HEK293 (cell line): ENCODE data around the gene RHBDF1.

ENCODE experiments used
- CTCF ChIA-PET: fragments of 350-600 bp; formaldehyde crosslinking; extraction: SDS; loops from one replicate; lab custom pipeline; 2021; ENCODE audit warnings: antibody characterized with exemption; lab: Yijun Ruan, JAX
- POLR2A ChIA-PET: fragments of 300-600 bp; formaldehyde crosslinking; extraction: SDS; loops from one replicate; lab custom pipeline; 2020; ENCODE audit warnings: antibody characterized with exemption, inconsistent platforms; lab: Yijun Ruan, JAX
- H3K27ac ChIP-seq: fragments of 200-500 bp; sonication (Bioruptor generic); 2 replicates; pipeline ENCODE4 v1.5.1; 2014; ENCODE audit warnings: low read depth, low read length, control low read depth, inconsistent platforms; ENCODE audit errors: extremely low read depth
- H3K36me3 ChIP-seq, 2 experiments: fragments of 200-500 bp in 1 of 2; sonication (Bioruptor generic) in 1 of 2; 1 replicate in 1 of 2; 2 replicates in 1 of 2; pipeline ENCODE4 v1.5.1; 2014 to 2017; ENCODE audit warnings: inconsistent platforms in 2 of 2, low read length in 2 of 2; ENCODE audit not compliant: control insufficient read depth in 2 of 2, insufficient read depth in 1 of 2
- H3K4me1 ChIP-seq: fragments of 200-500 bp; sonication (Bioruptor generic); 2 replicates; pipeline ENCODE4 v1.5.1; 2014; ENCODE audit warnings: mild to moderate bottlenecking, low read length, inconsistent platforms; ENCODE audit not compliant: control insufficient read depth, insufficient read depth
- H3K4me3 ChIP-seq: 2 replicates; pipeline ENCODE4 v1.5.1; 2011; ENCODE audit warnings: low read depth, mild to moderate bottlenecking, control low read depth, low read length, moderate library complexity
- H3K9me3 ChIP-seq: fragments of 200-500 bp; sonication (Bioruptor generic); 2 replicates; pipeline ENCODE4 v1.5.1; 2014; ENCODE audit warnings: low read depth, low read length, inconsistent platforms; ENCODE audit not compliant: control insufficient read depth, insufficient read depth
- BCL11A ChIP-seq: fragments of 450-650 bp; formaldehyde crosslinking; IDR thresholded peaks from 2 replicates; pipeline ENCODE4 v1.5.1; 2016; ENCODE audit warnings: low read depth, missing biosample characterization, missing genetic modification characterization
- EGR2 ChIP-seq: fragments of 450-650 bp; formaldehyde crosslinking; IDR thresholded peaks from 2 replicates; pipeline ENCODE4 v1.5.1; 2016; ENCODE audit warnings: low read depth, missing biosample characterization, missing genetic modification characterization
- GLIS1 ChIP-seq: fragments of 450-650 bp; formaldehyde crosslinking; IDR thresholded peaks from 2 replicates; pipeline ENCODE4 v1.5.1; 2016; ENCODE audit warnings: missing biosample characterization, missing genetic modification characterization
- HOXD13 ChIP-seq: sonication (generic); formaldehyde crosslinking; IDR thresholded peaks from 2 replicates; pipeline ENCODE4 v1.8.0; 2022; ENCODE audit warnings: missing genetic modification reagents, borderline replicate concordance
- KLF1 ChIP-seq: fragments of 450-650 bp; formaldehyde crosslinking; IDR thresholded peaks from 2 replicates; pipeline ENCODE4 v1.5.1; 2016; ENCODE audit warnings: missing biosample characterization, missing genetic modification characterization
- MYNN ChIP-seq: fragments of 450-650 bp; formaldehyde crosslinking; IDR thresholded peaks from 2 replicates; pipeline ENCODE4 v1.5.1; 2016; ENCODE audit warnings: missing biosample characterization, missing genetic modification characterization, borderline replicate concordance
- MZF1 ChIP-seq: fragments of 450-650 bp; formaldehyde crosslinking; IDR thresholded peaks from 2 replicates; pipeline ENCODE4 v1.5.1; 2017; ENCODE audit warnings: missing biosample characterization, missing genetic modification characterization, borderline replicate concordance
- SP7 ChIP-seq: fragments of 450-650 bp; formaldehyde crosslinking; IDR thresholded peaks from 2 replicates; pipeline ENCODE4 v1.5.1; 2016; ENCODE audit warnings: missing biosample characterization, missing genetic modification characterization
- ZFP3 ChIP-seq: fragments of 450-650 bp; formaldehyde crosslinking; IDR thresholded peaks from 2 replicates; pipeline ENCODE4 v1.5.1; 2016; ENCODE audit warnings: low read depth, missing biosample characterization, missing genetic modification characterization
- ZNF112 ChIP-seq: fragments of 450-650 bp; formaldehyde crosslinking; IDR thresholded peaks from 2 replicates; pipeline ENCODE4 v1.5.0; 2017; ENCODE audit warnings: missing biosample characterization, missing genetic modification characterization
- ZNF114 ChIP-seq: fragments of 450-650 bp; formaldehyde crosslinking; IDR thresholded peaks from 2 replicates; pipeline ENCODE4 v1.5.0; 2017; ENCODE audit warnings: missing biosample characterization, missing genetic modification characterization
- ZNF184 ChIP-seq: fragments of 450-650 bp; IDR thresholded peaks from 2 replicates; pipeline ENCODE4 v1.5.1; 2018; ENCODE audit warnings: missing biosample characterization, mild to moderate bottlenecking, missing genetic modification characterization
- ZNF202 ChIP-seq: fragments of 450-650 bp; formaldehyde crosslinking; IDR thresholded peaks from 2 replicates; pipeline ENCODE4 v1.5.1; 2016; ENCODE audit warnings: missing biosample characterization, missing genetic modification characterization, borderline replicate concordance
- ZNF239 ChIP-seq: fragments of 450-650 bp; formaldehyde crosslinking; IDR thresholded peaks from 2 replicates; pipeline ENCODE4 v1.5.1; 2016; ENCODE audit warnings: missing biosample characterization, missing genetic modification characterization
- ZNF521 ChIP-seq: fragments of 450-650 bp; formaldehyde crosslinking; IDR thresholded peaks from 2 replicates; pipeline ENCODE4 v1.5.1; 2017; ENCODE audit warnings: missing biosample characterization, mild to moderate bottlenecking, missing genetic modification characterization
- ZNF555 ChIP-seq: fragments of 450-650 bp; formaldehyde crosslinking; conservative IDR thresholded peaks from 2 replicates; pipeline ENCODE4 v1.5.1; 2017; ENCODE audit warnings: missing biosample characterization, mild to moderate bottlenecking, missing genetic modification characterization, inconsistent platforms
- ZNF660 ChIP-seq: fragments of 450-650 bp; IDR thresholded peaks from 2 replicates; pipeline ENCODE4 v1.5.1; 2018; ENCODE audit warnings: missing biosample characterization, mild to moderate bottlenecking, missing genetic modification characterization
- ZNF677 ChIP-seq: fragments of 450-650 bp; IDR thresholded peaks from 2 replicates; pipeline ENCODE4 v1.5.0; 2018; ENCODE audit warnings: missing biosample characterization, mild to moderate bottlenecking, missing genetic modification characterization, moderate library complexity
- ZNF76 ChIP-seq: fragments of 450-650 bp; formaldehyde crosslinking; IDR thresholded peaks from 2 replicates; pipeline ENCODE4; 2016; ENCODE audit warnings: low read depth, missing biosample characterization, missing genetic modification characterization, borderline replicate concordance
- ZNF791 ChIP-seq: fragments of 450-650 bp; formaldehyde crosslinking; IDR thresholded peaks from 2 replicates; pipeline ENCODE4 v1.5.1; 2016; ENCODE audit warnings: missing biosample characterization, missing genetic modification characterization
- ZSCAN16 ChIP-seq: fragments of 450-650 bp; formaldehyde crosslinking; IDR thresholded peaks from 2 replicates; pipeline ENCODE4 v1.5.1; 2016; ENCODE audit warnings: missing biosample characterization, missing genetic modification characterization
- TF ChIP-seq, protein P1 (sequence below): fragments of 450-650 bp; formaldehyde crosslinking; IDR thresholded peaks from 2 replicates; pipeline ENCODE4 v1.5.1; 2016; ENCODE audit warnings: missing biosample characterization, missing genetic modification characterization
- TF ChIP-seq, protein P2 (sequence below): fragments of 450-650 bp; formaldehyde crosslinking; IDR thresholded peaks from 2 replicates; pipeline ENCODE4 v1.5.1; 2016; ENCODE audit warnings: missing biosample characterization, missing genetic modification characterization
- TF ChIP-seq, protein P3 (sequence below): fragments of 450-650 bp; formaldehyde crosslinking; IDR thresholded peaks from 2 replicates; pipeline ENCODE4 v1.5.1; 2017; ENCODE audit warnings: missing biosample characterization, mild to moderate bottlenecking, missing genetic modification characterization, moderate library complexity
- TF ChIP-seq, protein P4 (sequence below): fragments of 450-650 bp; formaldehyde crosslinking; IDR thresholded peaks from 2 replicates; pipeline ENCODE4 v1.5.1; 2016; ENCODE audit warnings: missing biosample characterization, missing genetic modification characterization, low read depth

Gene RHBDF1

DNA sequence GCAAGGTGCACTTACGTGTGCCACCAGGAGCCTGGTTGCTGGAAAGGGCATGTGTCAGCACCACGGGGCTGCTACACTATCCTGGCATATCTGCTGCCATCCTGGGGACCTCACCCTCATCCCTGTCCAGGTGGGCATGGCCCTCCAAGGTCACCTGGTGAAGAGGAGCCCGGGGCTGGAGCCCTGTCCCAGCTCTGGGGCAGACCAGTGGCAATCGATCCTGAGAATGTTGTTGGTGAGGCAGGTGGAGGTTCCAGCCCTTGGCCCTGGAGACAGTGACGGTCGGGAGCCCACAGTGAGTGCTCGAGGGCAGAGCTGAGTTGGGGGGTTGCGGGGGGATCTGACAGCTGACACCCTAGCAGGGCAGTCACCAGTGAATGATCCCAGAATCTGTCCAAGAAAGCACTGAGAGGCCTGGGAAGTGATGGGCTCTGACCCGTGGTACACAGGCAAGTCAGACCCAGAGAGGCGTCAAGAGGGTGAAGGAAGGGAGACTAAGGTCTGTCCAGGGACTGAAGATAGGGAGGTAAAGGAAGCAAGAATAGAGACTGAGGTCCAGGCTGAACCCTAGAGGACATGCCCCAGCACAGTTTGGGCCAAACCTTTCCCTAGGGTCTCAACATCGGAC lies 36.6 kb downstream of the RHBDF1 start:
- POLR2A ChIA-PET, result no interaction called here
- Histone ChIP-seq H3K27ac (no peak overlapping the region), H3K36me3 (peaks cover 0 to 21% of the 10 kb centered on the region in 2 experiments; a peak in 2 of 3 replicates), H3K4me3 (no peak overlapping the region), H3K4me1 (no peaks in the 10 kb centered on the region), H3K9me3 (no peaks in the 10 kb centered on the region)
- CTCF ChIA-PET, result interaction anchor here (0.6 kb wide), 1 partner anchor 14 kb away, joined by 3 read pairs; no protein-coding TSS in a partner anchor
- TF ChIP-seq ZNF184 (tag by site-specific recombination) (no peak), SP7 (tag by site-specific recombination) (no peak), ZSCAN16 (tag by site-specific recombination) (no peak), EGR2 (no peak), ZNF114 (tag by site-specific recombination) (no peak), MZF1 (tag by site-specific recombination) (no peak), ZFP3 (tag by site-specific recombination) (no peak), ZNF202 (no peak), MYNN (tag by site-specific recombination) (no peak), ZNF791 (tag by site-specific recombination) (no peak), KLF1 (tag by site-specific recombination) (no peak), ZNF660 (no peak), ZNF677 (no peak), ZNF112 (no peak), HOXD13 (CRISPR knock-in tag) (no peak), BCL11A (no peak), ZNF239 (tag by site-specific recombination) (no peak), ZNF76 (tag by site-specific recombination) (no peak)
- TF ChIP-seq, protein P1, sequence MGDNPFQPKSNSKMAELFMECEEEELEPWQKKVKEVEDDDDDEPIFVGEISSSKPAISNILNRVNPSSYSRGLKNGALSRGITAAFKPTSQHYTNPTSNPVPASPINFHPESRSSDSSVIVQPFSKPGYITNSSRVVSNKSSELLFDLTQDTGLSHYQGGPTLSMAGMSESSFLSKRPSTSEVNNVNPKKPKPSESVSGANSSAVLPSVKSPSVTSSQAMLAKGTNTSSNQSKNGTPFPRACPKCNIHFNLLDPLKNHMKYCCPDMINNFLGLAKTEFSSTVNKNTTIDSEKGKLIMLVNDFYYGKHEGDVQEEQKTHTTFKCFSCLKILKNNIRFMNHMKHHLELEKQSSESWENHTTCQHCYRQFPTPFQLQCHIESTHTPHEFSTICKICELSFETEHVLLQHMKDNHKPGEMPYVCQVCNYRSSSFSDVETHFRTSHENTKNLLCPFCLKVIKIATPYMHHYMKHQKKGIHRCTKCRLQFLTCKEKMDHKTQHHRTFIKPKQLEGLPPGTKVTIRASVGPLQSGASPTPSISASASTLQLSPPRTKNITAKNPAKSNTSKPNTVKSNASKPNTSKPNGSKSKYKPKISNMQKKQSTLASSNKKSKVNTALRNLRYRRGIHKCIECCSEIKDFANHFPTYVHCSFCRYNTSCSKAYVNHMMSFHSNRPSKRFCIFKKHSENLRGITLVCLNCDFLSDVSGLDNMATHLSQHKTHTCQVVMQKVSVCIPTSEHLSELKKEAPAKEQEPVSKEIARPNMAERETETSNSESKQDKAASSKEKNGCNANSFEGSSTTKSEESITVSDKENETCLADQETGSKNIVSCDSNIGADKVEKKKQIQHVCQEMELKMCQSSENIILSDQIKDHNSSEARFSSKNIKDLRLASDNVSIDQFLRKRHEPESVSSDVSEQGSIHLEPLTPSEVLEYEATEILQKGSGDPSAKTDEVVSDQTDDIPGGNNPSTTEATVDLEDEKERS (tag by site-specific recombination), result no peak

DNA sequence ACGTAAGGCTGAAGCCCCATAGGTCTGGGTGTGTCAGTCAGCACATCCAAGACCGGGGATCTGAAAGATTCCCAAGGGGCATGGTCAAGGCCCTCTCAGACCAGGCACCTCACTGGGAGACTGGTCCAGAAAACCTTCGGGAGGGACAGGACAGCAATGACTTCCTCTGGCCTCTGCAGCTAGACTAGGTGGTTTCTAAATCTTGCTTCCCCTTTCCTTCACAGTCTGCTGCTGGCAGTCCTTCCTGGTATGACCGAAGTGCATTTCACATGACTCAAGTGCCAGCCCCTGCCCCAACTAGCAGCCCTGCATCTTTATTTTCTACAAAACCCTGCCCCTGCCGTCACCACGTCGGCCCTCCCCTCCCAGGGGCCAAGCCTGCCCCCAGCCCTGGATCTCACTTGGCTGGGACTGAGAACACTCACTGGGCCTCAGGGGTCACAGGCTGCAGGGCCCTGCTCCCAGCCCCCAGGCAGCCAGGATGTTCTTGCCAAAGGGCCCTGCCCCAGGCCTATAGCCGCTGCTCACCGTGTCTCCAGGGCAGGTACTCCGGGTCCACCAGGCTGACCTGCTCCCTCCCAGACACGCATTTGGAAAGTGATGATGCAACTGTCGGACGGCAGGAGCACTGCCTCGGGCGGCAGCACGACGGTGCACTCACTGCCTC lies 37.3 kb downstream of the RHBDF1 start:
- no peaks in the 10 kb centered on the region for H3K4me1 ChIP-seq
- H3K4me3 ChIP-seq, result no peak overlapping the region
- no peaks in the 10 kb centered on the region for H3K9me3 ChIP-seq
- no peak overlapping the region for H3K27ac ChIP-seq
- ChIA-PET CTCF (no interaction called here), POLR2A (no interaction called here)
- peaks cover 0 to 21% of the 10 kb centered on the region in 2 experiments; a peak in 2 of 3 replicates for H3K36me3 ChIP-seq
- TF ChIP-seq BCL11A (no peak), ZNF521 (no peak)
- TF ChIP-seq, all 188 proteins: peak for 0

DNA sequence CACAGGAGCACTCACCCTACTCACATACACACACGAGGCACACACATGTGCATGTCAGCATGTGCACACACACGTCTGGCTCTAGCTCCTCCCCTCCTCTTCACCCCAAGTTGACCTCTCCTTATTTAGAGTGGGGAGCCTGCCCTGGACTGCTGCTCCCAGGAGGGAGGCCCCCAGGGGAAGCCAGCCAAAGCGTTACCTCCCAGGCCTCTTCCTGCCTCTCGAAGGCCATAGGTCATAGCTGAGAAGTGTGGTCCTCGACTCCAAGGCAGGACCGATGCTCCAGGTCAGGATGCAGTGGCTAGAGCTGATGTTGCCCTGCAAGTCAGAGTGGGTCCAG lies 37.8 kb downstream of the RHBDF1 start:
- POLR2A ChIA-PET, result no interaction called here
- no peaks in the 10 kb centered on the region for H3K9me3 ChIP-seq
- H3K36me3 ChIP-seq, result peaks cover 0 to 17% of the 10 kb centered on the region in 2 experiments; a peak in 2 of 3 replicates
- no peak overlapping the region for H3K4me3 ChIP-seq
- H3K4me1 ChIP-seq, result no peaks in the 10 kb centered on the region
- CTCF ChIA-PET, result no interaction called here
- H3K27ac ChIP-seq, result no peak overlapping the region
- TF ChIP-seq GLIS1, result peak; percentile 46
- TF ChIP-seq, protein P2, sequence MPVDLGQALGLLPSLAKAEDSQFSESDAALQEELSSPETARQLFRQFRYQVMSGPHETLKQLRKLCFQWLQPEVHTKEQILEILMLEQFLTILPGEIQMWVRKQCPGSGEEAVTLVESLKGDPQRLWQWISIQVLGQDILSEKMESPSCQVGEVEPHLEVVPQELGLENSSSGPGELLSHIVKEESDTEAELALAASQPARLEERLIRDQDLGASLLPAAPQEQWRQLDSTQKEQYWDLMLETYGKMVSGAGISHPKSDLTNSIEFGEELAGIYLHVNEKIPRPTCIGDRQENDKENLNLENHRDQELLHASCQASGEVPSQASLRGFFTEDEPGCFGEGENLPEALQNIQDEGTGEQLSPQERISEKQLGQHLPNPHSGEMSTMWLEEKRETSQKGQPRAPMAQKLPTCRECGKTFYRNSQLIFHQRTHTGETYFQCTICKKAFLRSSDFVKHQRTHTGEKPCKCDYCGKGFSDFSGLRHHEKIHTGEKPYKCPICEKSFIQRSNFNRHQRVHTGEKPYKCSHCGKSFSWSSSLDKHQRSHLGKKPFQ, result 0 out of 2 replicates have a peak, but pooled peaks have one; percentile 3
- TF ChIP-seq, protein P3, sequence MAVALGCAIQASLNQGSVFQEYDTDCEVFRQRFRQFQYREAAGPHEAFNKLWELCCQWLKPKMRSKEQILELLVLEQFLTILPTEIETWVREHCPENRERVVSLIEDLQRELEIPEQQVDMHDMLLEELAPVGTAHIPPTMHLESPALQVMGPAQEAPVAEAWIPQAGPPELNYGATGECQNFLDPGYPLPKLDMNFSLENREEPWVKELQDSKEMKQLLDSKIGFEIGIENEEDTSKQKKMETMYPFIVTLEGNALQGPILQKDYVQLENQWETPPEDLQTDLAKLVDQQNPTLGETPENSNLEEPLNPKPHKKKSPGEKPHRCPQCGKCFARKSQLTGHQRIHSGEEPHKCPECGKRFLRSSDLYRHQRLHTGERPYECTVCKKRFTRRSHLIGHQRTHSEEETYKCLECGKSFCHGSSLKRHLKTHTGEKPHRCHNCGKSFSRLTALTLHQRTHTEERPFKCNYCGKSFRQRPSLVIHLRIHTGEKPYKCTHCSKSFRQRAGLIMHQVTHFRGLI (tag by site-specific recombination), result no peak
- TF ChIP-seq ZNF555, result no peak
- TF ChIP-seq, protein P4, sequence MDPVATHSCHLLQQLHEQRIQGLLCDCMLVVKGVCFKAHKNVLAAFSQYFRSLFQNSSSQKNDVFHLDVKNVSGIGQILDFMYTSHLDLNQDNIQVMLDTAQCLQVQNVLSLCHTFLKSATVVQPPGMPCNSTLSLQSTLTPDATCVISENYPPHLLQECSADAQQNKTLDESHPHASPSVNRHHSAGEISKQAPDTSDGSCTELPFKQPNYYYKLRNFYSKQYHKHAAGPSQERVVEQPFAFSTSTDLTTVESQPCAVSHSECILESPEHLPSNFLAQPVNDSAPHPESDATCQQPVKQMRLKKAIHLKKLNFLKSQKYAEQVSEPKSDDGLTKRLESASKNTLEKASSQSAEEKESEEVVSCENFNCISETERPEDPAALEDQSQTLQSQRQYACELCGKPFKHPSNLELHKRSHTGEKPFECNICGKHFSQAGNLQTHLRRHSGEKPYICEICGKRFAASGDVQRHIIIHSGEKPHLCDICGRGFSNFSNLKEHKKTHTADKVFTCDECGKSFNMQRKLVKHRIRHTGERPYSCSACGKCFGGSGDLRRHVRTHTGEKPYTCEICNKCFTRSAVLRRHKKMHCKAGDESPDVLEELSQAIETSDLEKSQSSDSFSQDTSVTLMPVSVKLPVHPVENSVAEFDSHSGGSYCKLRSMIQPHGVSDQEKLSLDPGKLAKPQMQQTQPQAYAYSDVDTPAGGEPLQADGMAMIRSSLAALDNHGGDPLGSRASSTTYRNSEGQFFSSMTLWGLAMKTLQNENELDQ (tag by site-specific recombination), result no peak
